Activated B cell treated with CpG ODN at 0.5 μM for 24 hours (primary cell): ENCODE results near the gene SASH1. TPM values are rescaled to one million over a fixed set of nuclear protein-coding genes. Genes with fewer than 3 reads are reported as not detected.

Source experiments
- ATAC-seq: fragments of 200-7000 bp; cut with Tn5 transposase; one replicate; pipeline ENCODE4 v1.10.0; 2021; ENCODE audit warnings: low read depth, mild to moderate bottlenecking, moderate library complexity
- CTCF ChIA-PET: fragments of 350-600 bp; sonication (Branson Sonifier 250); formaldehyde crosslinking; loops from one replicate; lab custom pipeline; 2021; ENCODE audit warnings: antibody characterized with exemption; lab: Charles Lee
- POLR2A ChIA-PET: fragments of 350-600 bp; sonication (Branson Sonifier 250); formaldehyde crosslinking; loops from one replicate; lab custom pipeline; 2021; ENCODE audit warnings: antibody characterized with exemption; lab: Charles Lee
- DNase-seq: peaks from one replicate; pipeline ENCODE4 v3.0.0; 2022
- H3K27ac Mint-ChIP-seq: one replicate; pipeline ENCODE4 v1.8.0; 2020; ENCODE audit warnings: mixed read lengths
- H3K27me3 Mint-ChIP-seq: one replicate; pipeline ENCODE4 v1.8.0; 2021; ENCODE audit warnings: mixed read lengths
- H3K36me3 Mint-ChIP-seq: one replicate; pipeline ENCODE4 v1.8.0; 2021; ENCODE audit warnings: low read depth, mixed read lengths
- H3K4me1 Mint-ChIP-seq: one replicate; pipeline ENCODE4 v1.8.0; 2021; ENCODE audit warnings: mixed read lengths
- H3K4me3 Mint-ChIP-seq: one replicate; pipeline ENCODE4 v1.8.0; 2020; ENCODE audit warnings: mild to moderate bottlenecking, mixed read lengths
- H3K9me3 Mint-ChIP-seq: one replicate; pipeline ENCODE4 v1.8.0; 2020; ENCODE audit warnings: mixed read lengths
- intact Hi-C: fragments of 100-400 bp; cut with micrococcal nuclease; formaldehyde crosslinking; loops from one replicate; pipeline ENCODE4 v1.15.1; 2024
- total RNA-seq: library from RNA; stranded (reverse); gene quantifications from 2 replicates; pipeline ENCODE4 v1.2.3, GENCODE V29; 2022
- TF ChIP-seq, protein P1 (sequence below): fragments of 200-600 bp; IDR thresholded peaks from one replicate; pipeline ENCODE4 v1.8.0; 2022; ENCODE audit warnings: antibody characterized with exemption, mild to moderate bottlenecking

Gene SASH1
- total RNA-seq, 1 donor from 2014 or later: 0.49 TPM

DNA sequence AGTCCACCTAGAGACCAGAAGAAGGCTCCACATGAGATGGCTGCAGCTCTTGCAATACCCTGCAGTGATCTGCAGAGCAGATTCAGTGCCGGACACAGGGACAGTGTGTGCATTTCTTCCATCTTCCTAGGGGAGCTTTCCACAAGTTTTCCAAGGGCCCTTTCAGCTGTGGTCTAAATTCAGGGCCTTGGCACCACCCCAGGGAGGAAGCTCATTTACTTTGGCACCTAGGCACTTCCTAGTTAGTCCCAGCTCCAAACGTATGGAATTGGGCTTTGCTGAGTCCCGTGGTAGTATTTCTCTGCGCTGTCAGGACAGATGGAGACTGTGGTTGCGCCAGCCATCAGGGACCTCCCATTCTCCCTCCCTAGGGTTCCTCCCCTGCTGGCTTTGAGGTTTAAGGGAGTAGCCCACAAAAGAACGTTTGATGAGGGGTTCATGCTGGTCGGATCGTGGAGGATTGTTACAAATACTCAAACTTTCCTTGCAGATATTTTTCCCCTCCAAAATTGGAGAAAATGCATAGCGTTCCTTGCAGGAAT lies 221.9 kb downstream of the SASH1 start:
- Mint-ChIP-seq H3K36me3 (no peaks in the 10 kb centered on the region), H3K27me3 (peaks cover 4% of the 10 kb centered on the region), H3K4me3 (no peak overlapping the region), H3K9me3 (no peaks in the 10 kb centered on the region), H3K4me1 (peaks cover 14% of the 10 kb centered on the region), H3K27ac (no peak overlapping the region)
- CTCF ChIA-PET: no interaction called here
- DNase-seq (no peak), ATAC-seq (no peak)
- POLR2A ChIA-PET: interaction anchor here (0.5 kb wide), 1 partner anchor 51 kb away, joined by 9 read pairs; no protein-coding TSS in a partner anchor
- TF ChIP-seq, protein P1, sequence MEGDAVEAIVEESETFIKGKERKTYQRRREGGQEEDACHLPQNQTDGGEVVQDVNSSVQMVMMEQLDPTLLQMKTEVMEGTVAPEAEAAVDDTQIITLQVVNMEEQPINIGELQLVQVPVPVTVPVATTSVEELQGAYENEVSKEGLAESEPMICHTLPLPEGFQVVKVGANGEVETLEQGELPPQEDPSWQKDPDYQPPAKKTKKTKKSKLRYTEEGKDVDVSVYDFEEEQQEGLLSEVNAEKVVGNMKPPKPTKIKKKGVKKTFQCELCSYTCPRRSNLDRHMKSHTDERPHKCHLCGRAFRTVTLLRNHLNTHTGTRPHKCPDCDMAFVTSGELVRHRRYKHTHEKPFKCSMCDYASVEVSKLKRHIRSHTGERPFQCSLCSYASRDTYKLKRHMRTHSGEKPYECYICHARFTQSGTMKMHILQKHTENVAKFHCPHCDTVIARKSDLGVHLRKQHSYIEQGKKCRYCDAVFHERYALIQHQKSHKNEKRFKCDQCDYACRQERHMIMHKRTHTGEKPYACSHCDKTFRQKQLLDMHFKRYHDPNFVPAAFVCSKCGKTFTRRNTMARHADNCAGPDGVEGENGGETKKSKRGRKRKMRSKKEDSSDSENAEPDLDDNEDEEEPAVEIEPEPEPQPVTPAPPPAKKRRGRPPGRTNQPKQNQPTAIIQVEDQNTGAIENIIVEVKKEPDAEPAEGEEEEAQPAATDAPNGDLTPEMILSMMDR: no peak
- intact Hi-C loops: loop anchor here (5.0 kb wide), 1 partner anchor 463 kb away; no protein-coding TSS in a partner anchor

DNA sequence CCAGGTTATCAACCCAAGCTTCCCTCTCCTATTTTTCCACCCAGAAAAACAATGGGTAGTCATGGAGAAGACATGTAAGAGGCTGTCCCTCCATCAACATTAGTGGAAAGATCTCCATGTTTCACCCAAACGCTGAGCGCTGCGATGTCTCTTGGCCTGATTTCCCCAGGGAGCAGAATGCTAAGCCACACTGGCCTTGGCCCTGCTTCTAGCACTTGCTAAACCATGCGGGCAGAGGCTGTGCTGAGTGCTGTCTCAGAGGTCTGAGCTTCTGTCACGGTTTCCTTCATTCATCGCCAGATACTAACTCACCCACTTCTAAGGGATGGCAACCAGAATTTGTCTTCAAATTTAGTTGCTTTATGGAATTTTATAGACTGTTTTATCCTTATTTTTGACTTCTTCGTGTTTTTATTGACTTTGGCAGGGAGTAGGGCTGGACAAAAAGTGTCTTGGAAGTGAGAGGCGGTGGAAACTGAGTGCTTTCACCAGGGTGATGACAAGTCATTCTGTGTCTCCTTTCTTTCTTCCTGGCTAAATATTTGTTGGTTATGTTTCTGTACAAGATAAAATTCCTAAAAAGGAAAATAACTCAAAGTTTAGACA lies 222.8 kb downstream of the SASH1 start:
- ATAC-seq (no peak), DNase-seq (no peak)
- POLR2A ChIA-PET: interaction anchor here (0.5 kb wide), 1 partner anchor 51 kb away, joined by 9 read pairs; no protein-coding TSS in a partner anchor
- TF ChIP-seq, protein P1: no peak
- H3K27me3 Mint-ChIP-seq: peaks cover 4% of the 10 kb centered on the region
- H3K36me3 Mint-ChIP-seq: no peaks in the 10 kb centered on the region
- intact Hi-C loops: no loop called here
- H3K27ac Mint-ChIP-seq: no peak overlapping the region
- H3K4me1 Mint-ChIP-seq: peaks cover 12% of the 10 kb centered on the region
- CTCF ChIA-PET: no interaction called here
- no peak overlapping the region for H3K4me3 Mint-ChIP-seq
- H3K9me3 Mint-ChIP-seq: no peaks in the 10 kb centered on the region

DNA sequence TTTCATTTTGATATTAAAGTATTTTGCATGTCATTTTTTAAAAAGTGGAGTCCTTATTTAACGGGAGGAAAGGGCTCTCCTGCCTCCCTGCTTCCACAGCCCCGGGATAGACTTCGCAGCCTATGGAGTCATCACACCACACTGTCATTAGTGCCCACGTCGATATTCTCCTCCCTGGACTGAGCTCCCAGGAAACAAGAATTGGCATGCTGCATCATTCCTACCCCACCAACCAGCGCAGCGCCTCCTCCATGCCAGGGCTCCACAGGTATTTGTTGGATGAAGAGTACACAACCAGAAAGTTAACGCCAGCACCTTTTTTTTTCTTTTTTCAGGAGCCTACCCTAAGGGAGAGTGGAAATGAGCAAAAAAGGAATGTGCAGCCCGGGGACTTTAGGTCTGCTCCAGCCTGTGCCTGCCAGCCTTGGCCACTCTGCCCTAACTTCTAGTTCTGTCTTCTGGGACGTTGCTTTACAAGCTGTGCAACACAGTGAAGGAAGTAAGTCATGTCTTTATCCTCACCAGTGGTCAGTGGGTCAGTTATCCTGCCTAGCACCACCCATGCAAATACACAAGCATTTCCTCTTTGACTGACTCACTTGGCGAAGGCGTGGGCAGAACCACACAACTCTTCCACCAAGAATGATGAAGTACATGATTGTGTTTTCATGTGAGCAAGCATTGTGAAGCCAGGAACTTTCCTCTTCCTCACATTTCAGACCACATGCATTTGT lies 223.5 kb downstream of the SASH1 start:
- intact Hi-C loops: no loop called here
- ChIA-PET POLR2A (no interaction called here), CTCF (no interaction called here)
- no peak overlapping the region for H3K27ac Mint-ChIP-seq
- H3K4me1 Mint-ChIP-seq: peaks cover 12% of the 10 kb centered on the region
- no peaks in the 10 kb centered on the region for H3K9me3 Mint-ChIP-seq
- DNase-seq (no peak), ATAC-seq (no peak)
- H3K4me3 Mint-ChIP-seq: no peak overlapping the region
- TF ChIP-seq, protein P1: no peak
- no peaks in the 10 kb centered on the region for H3K36me3 Mint-ChIP-seq
- peaks cover 6% of the 10 kb centered on the region for H3K27me3 Mint-ChIP-seq

DNA sequence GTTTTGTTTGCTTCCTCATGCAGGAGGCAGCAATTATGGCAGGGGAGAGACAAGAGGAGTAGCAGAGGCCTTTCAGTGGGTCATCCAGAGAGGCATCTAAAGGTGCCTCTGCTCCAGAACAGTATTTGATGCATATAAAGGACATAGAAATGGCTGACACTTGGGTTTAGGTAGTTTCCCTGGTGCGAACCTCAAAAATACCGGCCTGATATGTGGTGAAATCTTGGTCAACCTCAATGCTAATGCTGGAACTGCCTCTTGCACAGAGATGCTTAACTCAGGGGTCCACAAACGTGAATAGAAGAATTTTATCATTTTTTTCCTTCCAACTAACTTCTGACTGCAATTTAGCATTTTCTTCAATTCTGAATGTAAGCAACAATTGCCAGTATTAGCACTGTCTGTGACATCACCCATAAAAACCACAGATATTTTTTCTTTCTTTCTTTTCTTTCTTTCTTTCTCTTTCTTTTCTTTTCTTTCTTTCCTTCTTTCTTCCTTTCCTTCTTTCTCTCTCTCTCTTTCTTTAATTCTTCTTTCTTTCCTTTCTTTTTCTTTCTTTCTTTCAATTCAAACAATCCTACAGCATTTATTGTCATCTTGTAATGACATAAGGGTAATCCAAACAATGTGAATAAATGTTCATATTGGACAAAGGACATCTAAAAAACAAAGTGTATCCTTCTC lies 224.2 kb downstream of the SASH1 start:
- no peaks in the 10 kb centered on the region for H3K9me3 Mint-ChIP-seq
- ChIA-PET CTCF (no interaction called here), POLR2A (no interaction called here)
- no peaks in the 10 kb centered on the region for H3K36me3 Mint-ChIP-seq
- ATAC-seq (peak; percentile 25), DNase-seq (no peak)
- no peak overlapping the region for H3K4me3 Mint-ChIP-seq
- H3K27me3 Mint-ChIP-seq: peaks cover 6% of the 10 kb centered on the region
- no peak overlapping the region for H3K27ac Mint-ChIP-seq
- H3K4me1 Mint-ChIP-seq: peaks cover 12% of the 10 kb centered on the region
- intact Hi-C loops: no loop called here
- TF ChIP-seq, protein P1: no peak
